ENCODE results near the gene GABRG3.
"Not testable (repeated sequence)": the region's sequence is repeated elsewhere in the genome, so short reads cannot be mapped to it uniquely, and the experiment has no call there.

The GABRG3 gene

DNA sequence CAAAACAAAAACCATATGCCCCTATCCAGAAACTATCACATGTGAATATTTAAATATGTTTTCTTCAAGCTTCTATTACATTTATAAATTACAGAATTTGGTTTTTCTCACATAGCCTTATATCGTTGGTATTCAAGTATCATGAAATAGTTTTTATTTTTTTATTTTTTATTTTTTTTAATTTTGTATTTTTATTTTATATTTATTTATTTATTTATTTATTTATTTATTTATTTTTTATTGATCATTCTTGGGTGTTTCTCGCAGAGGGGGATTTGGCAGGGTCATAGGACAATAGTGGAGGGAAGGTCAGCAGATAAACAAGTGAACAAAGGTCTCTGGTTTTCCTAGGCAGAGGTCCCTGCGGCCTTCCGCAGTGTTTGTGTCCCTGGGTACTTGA is 32.0 kb downstream of the GABRG3 start:
- DNase-seq (ENCODE audit: low spot score) = not testable (repeated sequence)

DNA sequence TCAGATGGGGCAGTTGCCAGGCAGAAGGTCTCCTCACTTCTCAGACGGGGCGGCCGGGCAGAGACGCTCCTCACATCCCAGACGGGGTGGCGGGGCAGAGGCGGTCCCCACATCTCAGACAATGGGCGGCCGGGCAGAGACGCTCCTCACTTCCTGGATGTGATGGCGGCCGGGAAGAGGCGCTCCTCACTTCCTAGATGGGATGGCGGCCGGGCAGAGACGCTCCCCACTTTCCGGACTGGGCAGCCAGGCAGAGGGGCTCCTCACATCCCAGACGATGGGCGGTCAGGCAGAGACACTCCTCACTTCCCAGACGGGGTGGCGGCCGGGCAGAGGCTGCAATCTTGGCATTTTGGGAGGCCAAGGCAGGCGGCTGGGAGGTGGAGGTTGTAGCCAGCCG is 33.2 kb downstream of the GABRG3 start:
- DNase-seq (ENCODE audit: low spot score) = not testable (repeated sequence)

GRCh38 chr15:27017168-27017809 is 46.3 kb downstream of the GABRG3 start:
- peak; percentile 59 for DNase-seq (ENCODE audit: low spot score)

GRCh38 chr15:27019687-27020086 is 48.7 kb downstream of the GABRG3 start:
- no peak for DNase-seq (ENCODE audit: low spot score)

GRCh38 chr15:27025481-27025966 is 54.5 kb downstream of the GABRG3 start:
- peak; percentile 79 for DNase-seq (ENCODE audit: low spot score)

GRCh38 chr15:27027229-27027628 is 56.2 kb downstream of the GABRG3 start:
- DNase-seq (ENCODE audit: low spot score) = no peak

DNA sequence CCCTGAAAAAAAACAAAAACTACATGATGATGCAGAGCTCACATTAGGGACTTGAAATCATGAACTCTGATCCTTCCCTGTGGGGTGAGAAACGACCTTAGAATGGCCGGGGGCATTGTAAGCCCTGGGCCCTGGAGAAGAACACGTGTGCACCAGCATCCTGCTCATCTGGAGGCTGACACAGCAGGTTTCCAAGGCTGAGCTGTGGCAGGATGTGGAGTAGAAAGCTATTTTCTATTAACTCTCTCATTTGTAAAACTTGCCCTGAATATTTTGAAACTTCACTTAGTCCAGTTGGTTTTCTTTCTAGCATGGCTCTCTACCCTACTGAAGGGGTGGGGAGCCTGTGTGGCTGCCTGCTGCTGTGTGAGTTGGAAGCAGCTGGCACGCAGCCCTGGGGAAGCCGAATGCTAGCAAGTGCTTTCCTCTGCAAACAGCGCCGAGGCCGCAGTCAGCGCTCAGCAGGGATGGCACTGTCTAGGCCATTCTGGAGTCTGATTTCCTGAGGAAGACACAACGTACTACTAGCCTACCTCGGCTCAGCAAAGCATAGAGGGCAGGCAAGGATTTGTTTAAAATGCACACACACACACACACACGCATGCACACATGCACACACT is 58.0 kb downstream of the GABRG3 start:
- DNase-seq (ENCODE audit: low spot score) = peak; percentile 61

DNA sequence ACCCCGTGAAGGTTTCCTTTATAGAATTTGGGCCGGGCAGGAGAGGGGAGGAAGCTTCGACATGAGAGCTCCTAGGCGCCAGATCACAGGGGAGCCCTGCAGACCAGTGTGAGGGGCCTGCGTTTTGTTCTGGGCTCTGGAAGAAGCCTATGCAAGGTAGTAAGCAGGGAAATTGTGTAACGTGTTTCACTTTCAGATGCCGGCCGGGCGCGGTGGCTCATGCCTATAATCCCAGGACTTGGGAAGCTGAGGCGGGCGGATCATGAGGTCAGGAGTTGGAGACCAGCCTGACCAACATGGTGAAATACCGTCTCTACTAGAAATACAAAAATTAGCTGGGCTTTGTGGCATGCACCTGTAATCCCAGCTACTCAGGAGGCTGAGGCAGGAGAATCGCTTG is 65.2 kb downstream of the GABRG3 start:
- DNase-seq (ENCODE audit: low spot score) = no peak

GRCh38 chr15:27037501-27037900 is 66.5 kb downstream of the GABRG3 start:
- no peak for DNase-seq (ENCODE audit: low spot score)

DNA sequence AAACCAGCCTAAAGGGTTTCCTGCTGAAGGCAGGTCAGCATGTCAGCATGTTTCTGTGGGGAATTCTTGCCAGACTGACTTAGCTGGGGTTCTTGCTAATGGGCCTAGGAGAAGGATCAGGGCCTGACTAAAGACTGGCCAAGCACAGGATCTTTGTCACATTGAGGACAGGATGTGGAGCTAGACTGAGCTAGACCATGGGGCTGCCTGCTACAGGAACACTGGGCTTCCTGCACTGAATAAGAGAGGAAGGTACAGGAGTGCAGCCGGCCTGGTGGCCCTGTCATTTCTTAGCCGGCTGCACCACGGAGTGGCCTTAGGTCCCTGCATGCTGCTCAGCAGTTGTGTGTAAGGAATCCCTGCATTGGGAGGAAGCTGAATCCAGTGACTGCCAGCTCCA is 68.2 kb downstream of the GABRG3 start:
- peak; percentile 75 for DNase-seq (ENCODE audit: low spot score)

- DNase-seq (ENCODE audit: low spot score) = no peak
Measured at GRCh38 chr15:27042230-27042629, 71.2 kb downstream of the GABRG3 start.

GRCh38 chr15:27042646-27043045 is 71.7 kb downstream of the GABRG3 start:
- DNase-seq (ENCODE audit: low spot score) = no peak

DNA sequence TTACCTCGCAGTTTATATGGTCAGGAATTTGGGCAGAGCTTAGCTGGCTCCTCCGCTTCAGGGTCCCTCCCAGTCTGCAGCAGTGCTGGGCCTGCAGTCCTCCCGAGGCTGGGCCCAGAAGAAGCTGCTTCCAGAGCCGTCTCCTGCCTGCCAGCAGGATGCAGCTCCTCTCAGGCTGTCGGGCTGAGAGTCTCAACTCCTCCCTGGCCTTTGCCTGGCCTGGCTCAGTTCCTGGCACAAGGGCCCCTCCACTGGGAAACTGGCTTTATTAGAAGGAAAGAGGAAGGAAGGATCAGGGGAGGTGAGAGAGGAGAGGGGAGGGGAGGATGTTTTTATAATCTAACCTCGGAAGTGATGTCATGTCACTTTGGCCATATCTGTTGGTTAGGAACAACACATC is 72.8 kb downstream of the GABRG3 start:
- no peak for DNase-seq (ENCODE audit: low spot score)

DNA sequence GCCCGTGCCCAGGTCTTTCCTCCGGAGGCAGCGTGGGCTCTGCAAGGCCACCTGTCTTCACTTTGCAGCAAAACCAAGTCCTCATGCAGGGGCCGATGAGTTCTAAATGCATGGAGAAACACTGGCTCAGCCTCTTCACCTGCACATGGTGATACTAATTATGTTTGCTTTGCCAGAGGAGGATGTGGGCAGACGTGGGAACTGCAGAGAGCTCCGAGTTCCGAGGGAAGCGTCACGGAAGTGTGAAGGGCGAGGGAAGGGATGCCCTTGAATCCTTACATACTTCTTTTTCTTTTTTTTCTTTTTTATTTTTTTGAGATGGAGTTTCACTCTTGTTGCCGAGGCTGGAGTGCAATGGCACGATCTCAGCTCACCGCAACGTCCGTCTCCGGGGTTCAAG is 74.8 kb downstream of the GABRG3 start:
- DNase-seq (ENCODE audit: low spot score) = no peak

- no peak for DNase-seq (ENCODE audit: low spot score)
Measured at GRCh38 chr15:27046880-27047279, 75.9 kb downstream of the GABRG3 start.

GRCh38 chr15:27050163-27050562 is 79.2 kb downstream of the GABRG3 start:
- no peak for DNase-seq (ENCODE audit: low spot score)

- no peak for DNase-seq (ENCODE audit: low spot score)
Measured at GRCh38 chr15:27054426-27054825, 83.4 kb downstream of the GABRG3 start.

GRCh38 chr15:27057904-27058645 is 87.1 kb downstream of the GABRG3 start:
- peak; percentile 70 for DNase-seq (ENCODE audit: low spot score)

DNA sequence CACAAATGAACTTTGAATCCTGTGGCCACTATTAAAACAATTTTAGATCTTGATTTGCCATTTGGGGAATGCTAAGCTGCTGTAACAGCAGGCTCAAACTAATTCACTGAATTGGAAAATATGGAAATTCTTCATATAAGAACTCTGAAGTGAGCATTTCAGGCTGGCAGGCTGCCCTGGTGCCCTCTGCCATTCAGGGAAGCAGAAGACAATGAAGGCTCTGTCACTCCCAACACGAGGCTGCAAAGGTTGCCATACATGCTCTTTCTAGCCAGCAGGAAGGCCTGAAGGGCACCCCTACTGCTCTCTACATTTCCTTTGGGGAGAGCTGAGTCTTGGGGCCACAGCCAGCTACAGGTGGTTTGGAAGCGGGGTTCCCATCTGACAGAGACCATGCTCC is 88.0 kb downstream of the GABRG3 start:
- DNase-seq (ENCODE audit: low spot score) = no peak

DNA sequence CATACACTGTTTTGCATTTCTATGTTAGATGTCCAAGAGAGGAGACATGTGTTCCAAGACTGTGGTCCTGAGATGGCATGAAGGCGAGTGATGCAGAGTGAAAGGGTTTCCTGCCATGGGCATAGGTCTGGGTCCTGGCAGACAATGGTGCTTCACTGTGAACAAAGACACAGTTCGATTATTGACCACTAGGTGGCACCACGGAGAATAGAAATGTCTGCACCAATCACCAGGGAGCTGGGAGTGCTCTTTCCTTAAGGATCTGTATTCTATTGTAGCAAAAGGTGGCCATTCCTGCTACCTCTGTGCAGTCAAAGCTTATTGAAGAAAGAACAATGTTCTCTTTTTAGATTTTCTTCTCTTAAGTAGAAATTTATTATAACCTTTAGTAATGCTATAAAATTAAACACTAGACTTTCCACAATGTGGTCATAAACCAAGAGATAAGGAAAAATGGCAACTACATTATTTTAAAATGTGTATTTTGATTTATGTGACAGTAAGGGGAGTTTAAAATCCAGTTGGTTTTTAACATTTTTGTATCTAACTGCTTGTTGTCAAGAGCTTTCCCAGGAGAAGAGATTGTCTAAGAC is 88.7 kb downstream of the GABRG3 start:
- peak; percentile 70 for DNase-seq (ENCODE audit: low spot score)

DNA sequence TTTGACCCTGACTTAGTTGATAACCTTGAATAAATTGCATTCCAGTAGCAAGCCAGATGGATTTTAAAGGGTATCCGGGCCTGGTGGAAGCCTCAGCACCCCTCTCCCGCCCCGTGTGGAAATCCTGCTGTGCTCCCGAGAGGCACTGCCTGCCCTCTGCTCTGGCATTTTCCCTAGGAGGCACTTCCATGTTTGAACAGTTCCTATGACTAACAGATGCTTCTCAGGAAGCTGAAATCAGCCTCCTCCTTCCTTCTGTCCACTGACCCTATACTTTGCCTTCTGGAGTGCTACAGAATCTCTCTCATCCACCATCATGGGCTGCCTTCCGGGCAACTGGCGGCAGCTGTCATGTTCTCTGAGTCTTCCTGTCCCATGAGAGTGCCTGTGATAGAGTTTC is 90.8 kb downstream of the GABRG3 start:
- peak; percentile 34 for DNase-seq (ENCODE audit: low spot score)

GRCh38 chr15:27062951-27063350 is 92.0 kb downstream of the GABRG3 start:
- no peak for DNase-seq (ENCODE audit: low spot score)

DNA sequence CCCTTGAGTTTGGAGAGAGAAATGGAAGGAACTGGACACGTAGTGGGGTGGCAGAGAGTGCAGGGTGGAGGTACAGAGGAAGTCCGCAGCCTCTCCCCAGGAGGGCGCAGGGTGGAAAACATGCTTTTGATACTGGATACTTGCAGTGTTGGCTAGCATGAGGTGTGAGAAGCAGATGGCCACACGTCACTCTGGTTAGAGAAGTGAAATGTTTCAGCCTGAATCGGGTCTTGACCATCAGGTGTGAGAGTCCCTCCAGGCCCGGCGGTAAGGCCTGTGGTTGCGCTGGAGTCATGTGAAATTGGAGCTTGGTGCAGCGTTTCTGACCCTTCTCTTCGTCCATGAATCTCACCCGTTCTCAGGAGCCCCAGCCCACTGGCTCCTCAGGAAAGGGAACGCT is 93.1 kb downstream of the GABRG3 start:
- no peak for DNase-seq (ENCODE audit: low spot score)
